HG02610 (cell line): ENCODE data around the gene DSE.

Source experiments
- ATAC-seq: cut with Tn5 transposase; IDR thresholded peaks from one replicate; pipeline ENCODE4 v1.9.1; 2021; ENCODE audit warnings: mild to moderate bottlenecking, moderate library complexity; ENCODE audit not compliant: unreplicated experiment

Gene DSE

GRCh38 chr6:116386581-116387299 is 16.0 kb downstream of the DSE start:
- peak; percentile 41 for ATAC-seq

- peak; percentile 80 for ATAC-seq
These were observed 16.6 kb downstream of the DSE start for GRCh38 chr6:116387374-116387773.

GRCh38 chr6:116388924-116389323 is 18.2 kb downstream of the DSE start:
- no peak for ATAC-seq

- no peak for ATAC-seq
These were observed 18.6 kb downstream of the DSE start for GRCh38 chr6:116389357-116389756.

- peak; percentile 34 for ATAC-seq
These were observed 19.8 kb downstream of the DSE start for GRCh38 chr6:116390581-116390980.

- peak; percentile 34 for ATAC-seq
These were observed 21.6 kb downstream of the DSE start for GRCh38 chr6:116392132-116393013.

GRCh38 chr6:116393430-116393829 is 22.7 kb downstream of the DSE start:
- no peak for ATAC-seq

GRCh38 chr6:116395647-116396046 is 24.9 kb downstream of the DSE start:
- ATAC-seq: no peak

- no peak for ATAC-seq
These were observed 25.7 kb downstream of the DSE start for GRCh38 chr6:116396441-116396840.

GRCh38 chr6:116397914-116398313 is 27.2 kb downstream of the DSE start:
- no peak for ATAC-seq

- no peak for ATAC-seq
These were observed 27.7 kb downstream of the DSE start for GRCh38 chr6:116398316-116399010.

GRCh38 chr6:116399287-116399686 is 28.5 kb downstream of the DSE start:
- ATAC-seq: no peak

- ATAC-seq: no peak
These were observed 29.6 kb downstream of the DSE start for GRCh38 chr6:116400328-116400727.

GRCh38 chr6:116402108-116402937 is 31.6 kb downstream of the DSE start:
- no peak for ATAC-seq

- no peak for ATAC-seq
These were observed 32.5 kb downstream of the DSE start for GRCh38 chr6:116403205-116403604.

- no peak for ATAC-seq
These were observed 33.9 kb downstream of the DSE start for GRCh38 chr6:116404696-116405095.

GRCh38 chr6:116405138-116405537 is 34.4 kb downstream of the DSE start:
- peak; percentile 66 for ATAC-seq

GRCh38 chr6:116405652-116406356 is 35.1 kb downstream of the DSE start:
- no peak for ATAC-seq

GRCh38 chr6:116406678-116407345 is 36.1 kb downstream of the DSE start:
- ATAC-seq: no peak
